OCI-M2 (cell line): ENCODE data around the gene DHX35.
A peak's percentile ranks its signal among the peaks of the same experiment; 100 is the strongest.

ENCODE experiments used
- DNase-seq: peaks from one replicate; lab custom pipeline; 2025; ENCODE audit not compliant: unreplicated experiment; lab: John Stamatoyannopoulos, UW

DHX35 gene

GRCh38 chr20:39019027-39019426, 56.9 kb downstream of the DHX35 start:
- no peak for DNase-seq

DNA sequence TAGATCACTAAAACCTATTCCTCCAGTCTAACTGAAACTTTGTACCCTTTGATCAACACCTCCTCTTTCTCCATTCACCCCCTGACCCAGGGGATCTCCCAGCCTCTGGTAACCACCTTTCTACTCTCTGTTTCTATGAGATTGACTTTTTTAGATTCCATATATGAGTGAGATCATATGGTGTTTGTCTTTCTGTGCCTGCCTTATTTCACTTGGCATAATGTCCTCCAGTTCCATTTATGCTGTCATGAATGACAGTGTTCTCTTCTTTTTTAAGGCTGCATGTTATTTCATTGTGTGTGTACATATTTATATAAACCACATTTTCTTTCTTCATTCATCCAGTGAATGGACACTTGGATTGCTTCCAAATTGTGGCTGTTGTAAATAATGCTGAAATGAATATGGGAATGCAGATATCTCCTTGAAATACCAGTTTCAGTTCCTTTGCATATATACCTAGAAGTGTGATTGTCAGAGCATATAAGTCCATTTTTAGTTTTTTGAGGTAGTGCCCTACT, 57.7 kb downstream of the DHX35 start:
- DNase-seq: no peak

- DNase-seq: no peak
Observed at GRCh38 chr20:39021748-39022147, 59.6 kb downstream of the DHX35 start.

GRCh38 chr20:39025883-39026282, 63.7 kb downstream of the DHX35 start:
- DNase-seq: no peak

GRCh38 chr20:39029364-39029763, 67.2 kb downstream of the DHX35 start:
- DNase-seq: no peak

GRCh38 chr20:39032997-39033396, 70.9 kb downstream of the DHX35 start:
- DNase-seq: no peak

DNA sequence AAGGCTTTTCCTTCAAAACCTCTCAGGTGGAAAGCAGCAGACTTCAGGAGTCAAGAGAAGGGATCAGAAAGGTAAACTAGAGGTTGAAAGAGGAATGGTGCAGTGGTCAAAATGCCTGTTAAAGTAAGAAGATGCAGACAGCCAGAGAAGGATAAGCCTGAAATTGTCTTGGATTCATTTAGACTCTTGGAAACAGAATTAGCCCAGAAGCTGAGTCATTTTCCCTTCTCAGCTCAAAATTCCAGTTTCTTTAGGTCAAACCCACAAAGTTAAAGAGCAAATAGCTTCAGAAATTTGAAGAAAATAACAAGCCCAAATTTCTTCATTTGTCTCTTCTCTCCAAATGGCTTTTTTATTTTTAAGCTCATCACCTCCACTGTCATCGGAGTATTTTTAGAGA, 73.9 kb downstream of the DHX35 start:
- no peak for DNase-seq

DNA sequence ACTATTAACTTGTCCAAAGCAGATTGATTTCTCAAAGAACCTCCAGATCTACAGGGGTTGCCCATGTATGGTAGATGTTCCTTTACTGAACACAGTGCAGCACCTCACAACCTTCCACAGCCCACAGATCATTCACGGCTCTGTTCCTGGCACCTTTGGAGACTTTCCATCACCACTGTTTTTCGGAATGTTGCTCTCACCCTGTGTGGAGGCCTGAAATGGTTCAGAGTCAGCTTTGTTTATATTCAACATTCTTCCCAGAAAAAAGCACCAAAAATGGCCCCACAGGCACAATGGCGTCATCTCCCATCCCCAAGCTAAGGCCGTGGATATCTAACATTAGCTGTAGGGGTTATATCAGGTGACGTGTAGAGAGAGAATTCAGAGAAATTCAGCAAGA, 74.7 kb downstream of the DHX35 start:
- no peak for DNase-seq

DNA sequence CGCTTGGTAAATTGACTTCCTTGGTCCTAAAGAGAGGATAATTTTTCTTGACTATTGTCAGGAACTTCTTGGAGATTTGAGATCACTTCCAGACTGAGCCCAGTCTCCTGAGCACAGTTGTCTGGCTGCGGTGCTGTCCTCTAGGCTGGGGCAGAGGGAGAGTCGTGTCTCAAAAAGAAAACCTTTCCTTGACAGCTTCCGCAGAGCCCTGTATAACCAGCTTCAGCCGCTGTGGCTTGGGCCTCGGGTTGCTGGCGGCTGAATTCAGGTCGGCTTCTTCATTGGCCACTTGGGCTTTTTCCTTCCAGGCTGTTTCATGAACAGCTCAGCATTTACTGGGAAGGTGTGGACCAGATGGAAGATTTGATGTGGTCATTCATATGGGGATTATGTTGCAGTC, 75.9 kb downstream of the DHX35 start:
- DNase-seq: no peak

DNA sequence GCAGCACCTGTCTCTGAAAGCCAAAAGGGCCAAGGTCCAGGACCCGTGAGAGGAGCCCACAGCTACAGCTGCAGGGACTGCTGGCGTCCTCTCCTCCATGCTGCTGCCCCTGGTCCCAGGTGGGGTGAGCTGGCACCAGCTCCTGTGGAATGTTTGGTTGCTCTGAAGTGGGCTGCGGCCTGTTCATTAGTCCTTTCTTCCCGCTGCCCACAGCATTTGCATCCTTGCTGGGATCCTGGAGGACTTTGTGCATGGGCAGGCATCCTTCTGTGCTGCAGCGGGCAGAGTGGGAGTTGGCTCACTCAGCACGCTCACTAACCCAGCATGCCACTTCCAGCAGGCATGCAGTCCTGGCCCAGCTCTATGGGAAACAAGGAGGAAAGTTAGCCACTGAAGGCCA, 76.4 kb downstream of the DHX35 start:
- DNase-seq: no peak

DNA sequence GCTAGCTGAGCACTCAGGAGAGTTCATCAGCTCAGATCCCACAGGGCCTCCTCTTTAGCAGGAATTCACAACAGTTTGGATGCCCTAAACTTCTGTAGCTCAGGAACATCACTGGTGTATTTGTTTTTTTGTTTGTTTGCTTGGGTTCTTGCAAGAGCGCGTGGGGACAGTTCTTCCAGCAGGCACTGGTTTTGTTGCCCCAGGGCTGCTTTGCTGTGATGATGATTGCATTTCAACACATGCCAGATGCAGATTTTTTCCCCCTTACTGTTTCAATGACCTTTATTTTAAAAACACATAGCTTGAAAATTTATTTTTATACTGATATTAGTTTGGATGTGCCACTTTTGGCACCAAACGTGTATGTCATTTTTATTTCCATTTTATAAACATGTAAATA, 77.1 kb downstream of the DHX35 start:
- DNase-seq: no peak

GRCh38 chr20:39040116-39040515, 78.0 kb downstream of the DHX35 start:
- DNase-seq: no peak

GRCh38 chr20:39041067-39041466, 78.9 kb downstream of the DHX35 start:
- no peak for DNase-seq

GRCh38 chr20:39042279-39043150, 80.4 kb downstream of the DHX35 start:
- no peak for DNase-seq

- DNase-seq: no peak
Observed at GRCh38 chr20:39044501-39044900, 82.4 kb downstream of the DHX35 start.

DNA sequence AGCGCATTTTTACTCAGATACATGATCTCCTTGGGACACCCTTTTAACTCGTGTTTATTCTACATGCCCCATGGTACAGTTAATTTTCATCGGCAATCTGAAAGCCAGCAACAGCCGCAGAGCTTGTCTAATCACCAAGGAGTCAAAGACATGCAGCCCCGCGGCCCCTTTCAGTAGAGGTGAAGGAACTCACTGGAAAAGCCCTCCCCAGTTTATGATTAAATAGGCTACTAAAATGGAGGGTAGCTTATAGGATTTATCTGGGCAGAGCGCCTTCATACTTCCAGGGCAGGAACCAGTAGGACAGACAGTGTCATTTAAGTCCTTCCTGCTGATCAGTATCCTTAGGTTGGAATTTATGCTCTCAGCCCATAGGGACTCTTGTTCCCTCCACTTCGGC, 83.5 kb downstream of the DHX35 start:
- DNase-seq: no peak

GRCh38 chr20:39047417-39047985, 85.4 kb downstream of the DHX35 start:
- no peak for DNase-seq

GRCh38 chr20:39048000-39048696, 86.0 kb downstream of the DHX35 start:
- peak; percentile 43 for DNase-seq

- no peak for DNase-seq
Observed at GRCh38 chr20:39049148-39049547, 87.0 kb downstream of the DHX35 start.

GRCh38 chr20:39049684-39050554, 87.8 kb downstream of the DHX35 start:
- DNase-seq: no peak

GRCh38 chr20:39050555-39050902, 88.4 kb downstream of the DHX35 start:
- DNase-seq: no peak
